Astrocyte (in vitro differentiated cells and primary cell): ENCODE measurements around the gene ANKRD52. TPM values are rescaled to one million over a fixed set of nuclear protein-coding genes. Genes with fewer than 3 reads are reported as not detected.

Experiments
- DNase-seq: peaks from one replicate; pipeline ENCODE4 v3.0.0-alpha.2; 2010; ENCODE audit warnings: low read depth
- FAIRE-seq: peaks from 2 replicates; lab custom pipeline; 2011; peaks lifted over from hg19 to GRCh38; lab: Jason Lieb, UNC
- H2AFZ ChIP-seq: 2 replicates; pipeline ENCODE4 v1.6.0; 2012; ENCODE audit warnings: low read depth, low read length, inconsistent platforms
- H3K27ac ChIP-seq: 2 replicates; pipeline ENCODE4 v1.5.1; 2011; ENCODE audit warnings: low read depth, low read length, inconsistent platforms
- H3K27me3 ChIP-seq: 2 replicates; pipeline ENCODE4 v1.6.0; 2011; ENCODE audit warnings: low read length, inconsistent platforms; ENCODE audit not compliant: insufficient read depth
- H3K36me3 ChIP-seq: 2 replicates; pipeline ENCODE4 v1.5.1; 2011; ENCODE audit warnings: low read length, inconsistent platforms; ENCODE audit not compliant: insufficient read depth
- H3K4me1 ChIP-seq: 2 replicates; pipeline ENCODE4 v1.5.1; 2011; ENCODE audit warnings: low read length, inconsistent platforms; ENCODE audit not compliant: insufficient read depth
- H3K4me2 ChIP-seq: 2 replicates; pipeline ENCODE4 v1.6.0; 2012; ENCODE audit warnings: low read length, inconsistent platforms
- H3K4me3 ChIP-seq: 2 replicates; pipeline ENCODE4 v1.5.1; 2011; ENCODE audit warnings: low read depth, mild to moderate bottlenecking, low read length, inconsistent platforms; ENCODE audit not compliant: insufficient read depth
- H3K79me2 ChIP-seq: 2 replicates; pipeline ENCODE4 v1.6.0; 2012; ENCODE audit warnings: mild to moderate bottlenecking, low read length, inconsistent platforms; ENCODE audit not compliant: insufficient read depth
- H3K9ac ChIP-seq: 2 replicates; pipeline ENCODE4 v1.6.0; 2012; ENCODE audit warnings: mild to moderate bottlenecking, low read length, inconsistent platforms
- H3K9me3 ChIP-seq: 2 replicates; pipeline ENCODE4 v1.5.1; 2012; ENCODE audit warnings: low read depth, mild to moderate bottlenecking, low read length, inconsistent platforms; ENCODE audit not compliant: insufficient read depth
- H4K20me1 ChIP-seq: 2 replicates; pipeline ENCODE4 v1.6.0; 2012; ENCODE audit warnings: low read length, inconsistent platforms; ENCODE audit not compliant: insufficient read depth
- H3K27ac Mint-ChIP-seq: one replicate; pipeline ENCODE4 v1.8.0; 2021; ENCODE audit warnings: mild to moderate bottlenecking, mixed read lengths; ENCODE audit not compliant: unreplicated experiment
- H3K27me3 Mint-ChIP-seq: one replicate; pipeline ENCODE4 v1.8.0; 2021; ENCODE audit warnings: low read depth, mixed read lengths; ENCODE audit not compliant: unreplicated experiment
- H3K36me3 Mint-ChIP-seq: one replicate; pipeline ENCODE4 v1.8.0; 2021; ENCODE audit warnings: low read depth, mixed read lengths; ENCODE audit not compliant: unreplicated experiment
- H3K4me1 Mint-ChIP-seq: one replicate; pipeline ENCODE4 v1.8.0; 2021; ENCODE audit warnings: low read depth, mixed read lengths; ENCODE audit not compliant: unreplicated experiment
- H3K4me3 Mint-ChIP-seq: one replicate; pipeline ENCODE4 v1.8.0; 2021; ENCODE audit warnings: mild to moderate bottlenecking, moderate library complexity, mixed read lengths; ENCODE audit not compliant: unreplicated experiment
- H3K9me3 Mint-ChIP-seq: one replicate; pipeline ENCODE4 v1.8.0; 2021; ENCODE audit warnings: mild to moderate bottlenecking, mixed read lengths; ENCODE audit not compliant: unreplicated experiment
- EZH2 ChIP-seq: IDR thresholded peaks from 2 replicates; pipeline ENCODE4 v1.6.1; 2012; ENCODE audit warnings: mild to moderate bottlenecking, low read length, inconsistent platforms; ENCODE audit not compliant: insufficient read depth
- total RNA-seq: library from RNA; stranded (reverse); gene quantifications from 2 replicates; pipeline ENCODE4 v1.2.1, GENCODE V29; 2021
- TF ChIP-seq, protein P1 (sequence below): IDR thresholded peaks from 2 replicates; pipeline ENCODE4 v1.5.1; 2011; ENCODE audit warnings: low read depth, mild to moderate bottlenecking, inconsistent platforms, low read length, moderate library complexity; ENCODE audit not compliant: insufficient read depth

The ANKRD52 gene
- total RNA-seq, 1 donor from 2014 or later = 105 TPM

DNA sequence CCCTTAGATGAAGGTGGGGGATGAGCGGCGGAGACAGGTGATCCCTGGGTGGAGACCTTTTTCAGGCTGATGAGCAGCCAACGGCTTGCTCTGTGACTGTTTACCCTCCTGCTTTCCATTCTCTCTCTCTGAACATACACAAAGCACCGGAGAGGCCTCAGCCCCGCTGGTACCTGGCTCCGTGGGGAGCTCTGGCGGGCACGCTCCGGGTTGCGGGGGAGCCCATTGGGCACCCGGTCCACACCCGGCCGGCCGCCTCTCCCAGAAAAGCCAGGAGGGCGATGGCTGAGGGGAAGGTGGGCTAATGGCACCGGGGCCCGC, 69.4 kb downstream of the ANKRD52 start:
- peaks cover 3% of the 10 kb centered on the region for H3K36me3 Mint-ChIP-seq
- peaks cover 6% of the 10 kb centered on the region for H3K4me1 Mint-ChIP-seq
- Histone ChIP-seq H3K4me1 (peaks cover 13% of the 10 kb centered on the region), H3K9ac (peak overlapping the region; percentile 85), H4K20me1 (peaks cover 24% of the 10 kb centered on the region), H3K27me3 (no peaks in the 10 kb centered on the region), H3K36me3 (peaks cover 20% of the 10 kb centered on the region), H3K27ac (no peak overlapping the region), H3K9me3 (no peaks in the 10 kb centered on the region), H3K4me3 (peak overlapping the region; percentile 75), H3K79me2 (peaks cover 30% of the 10 kb centered on the region), H2AFZ (peak overlapping the region; percentile 49), H3K4me2 (peak overlapping the region; percentile 85)
- FAIRE-seq (no peak), DNase-seq (no peak)
- TF ChIP-seq, protein P1, sequence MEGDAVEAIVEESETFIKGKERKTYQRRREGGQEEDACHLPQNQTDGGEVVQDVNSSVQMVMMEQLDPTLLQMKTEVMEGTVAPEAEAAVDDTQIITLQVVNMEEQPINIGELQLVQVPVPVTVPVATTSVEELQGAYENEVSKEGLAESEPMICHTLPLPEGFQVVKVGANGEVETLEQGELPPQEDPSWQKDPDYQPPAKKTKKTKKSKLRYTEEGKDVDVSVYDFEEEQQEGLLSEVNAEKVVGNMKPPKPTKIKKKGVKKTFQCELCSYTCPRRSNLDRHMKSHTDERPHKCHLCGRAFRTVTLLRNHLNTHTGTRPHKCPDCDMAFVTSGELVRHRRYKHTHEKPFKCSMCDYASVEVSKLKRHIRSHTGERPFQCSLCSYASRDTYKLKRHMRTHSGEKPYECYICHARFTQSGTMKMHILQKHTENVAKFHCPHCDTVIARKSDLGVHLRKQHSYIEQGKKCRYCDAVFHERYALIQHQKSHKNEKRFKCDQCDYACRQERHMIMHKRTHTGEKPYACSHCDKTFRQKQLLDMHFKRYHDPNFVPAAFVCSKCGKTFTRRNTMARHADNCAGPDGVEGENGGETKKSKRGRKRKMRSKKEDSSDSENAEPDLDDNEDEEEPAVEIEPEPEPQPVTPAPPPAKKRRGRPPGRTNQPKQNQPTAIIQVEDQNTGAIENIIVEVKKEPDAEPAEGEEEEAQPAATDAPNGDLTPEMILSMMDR = no peak
- TF ChIP-seq EZH2 = no peak
- H3K9me3 Mint-ChIP-seq = no peaks in the 10 kb centered on the region
- H3K27me3 Mint-ChIP-seq = no peaks in the 10 kb centered on the region
- peak overlapping the region; percentile 67 for H3K27ac Mint-ChIP-seq
- H3K4me3 Mint-ChIP-seq = peak overlapping the region; percentile 91

DNA sequence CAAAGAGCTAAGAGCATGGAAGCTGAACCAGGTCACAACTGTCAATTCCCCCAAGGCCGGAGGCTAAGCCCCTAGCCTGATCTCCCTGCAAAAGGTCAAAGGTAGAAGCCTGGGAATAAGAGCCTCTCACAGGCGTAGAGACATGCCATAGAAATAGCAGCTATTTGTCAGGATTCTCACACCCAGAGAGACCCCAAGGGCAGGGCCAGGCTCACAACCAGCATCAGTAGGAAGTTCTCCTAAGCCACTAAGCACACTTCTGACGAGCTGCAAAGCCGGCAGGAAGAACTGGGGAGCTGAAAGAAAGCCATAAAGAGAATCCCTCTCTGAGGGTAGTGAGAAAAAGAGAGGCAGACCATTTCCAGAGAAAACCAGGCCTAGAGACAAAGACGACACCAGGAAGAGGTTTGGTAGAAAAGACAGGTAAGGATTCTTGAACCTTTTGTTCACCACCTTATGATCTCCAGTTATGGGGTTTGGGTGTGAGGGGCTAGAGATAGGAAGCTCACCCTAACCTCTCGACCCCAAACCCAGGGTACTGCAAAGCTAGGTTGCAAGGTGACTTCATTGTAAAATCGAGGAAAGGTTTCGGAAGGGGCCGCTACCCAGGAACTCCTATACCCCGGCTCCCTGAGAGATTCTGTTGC, 69.9 kb downstream of the ANKRD52 start:
- Histone ChIP-seq H2AFZ (peak overlapping the region; percentile 49), H3K79me2 (peaks cover 30% of the 10 kb centered on the region)
- peak overlapping the region; percentile 91 for H3K4me3 Mint-ChIP-seq

More for the DNA sequence above, 69.9 kb downstream of the ANKRD52 start:
- Mint-ChIP-seq H3K9me3 (no peaks in the 10 kb centered on the region), H3K36me3 (peaks cover 3% of the 10 kb centered on the region), H3K27me3 (no peaks in the 10 kb centered on the region), H3K27ac (peak overlapping the region; percentile 67), H3K4me1 (peaks cover 6% of the 10 kb centered on the region)
- Histone ChIP-seq H3K4me3 (peak overlapping the region; percentile 75), H3K27me3 (no peaks in the 10 kb centered on the region), H3K27ac (no peak overlapping the region), H3K9me3 (no peaks in the 10 kb centered on the region), H3K9ac (peak overlapping the region; percentile 85), H3K4me1 (peaks cover 13% of the 10 kb centered on the region), H4K20me1 (peaks cover 27% of the 10 kb centered on the region), H3K4me2 (peak overlapping the region; percentile 85), H3K36me3 (peaks cover 25% of the 10 kb centered on the region)
- TF ChIP-seq, protein P1 = no peak
- no peak for TF ChIP-seq EZH2
- no peak for FAIRE-seq
- DNase-seq = no peak

Other genes starting within 250 kb of the ANKRD52 start
- gene IKZF4, start 237.3 kb downstream of the ANKRD52 start, total RNA-seq = 5.6 and 6.9 TPM in 2 replicates
- 39.4 and 45.9 TPM in 2 replicates for gene RPS26, start 216.5 kb downstream of the ANKRD52 start, total RNA-seq
- 2.6 and 3.8 TPM in 2 replicates for gene ERBB3, start 178.2 kb downstream of the ANKRD52 start, total RNA-seq
- gene PA2G4, start 153.8 kb downstream of the ANKRD52 start, total RNA-seq = 124 and 130 TPM in 2 replicates
- gene RPL41, start 141.8 kb downstream of the ANKRD52 start, total RNA-seq = 3,078 and 3,088 TPM in 2 replicates
- gene ZC3H10, start 140.1 kb downstream of the ANKRD52 start, total RNA-seq = 4.1 and 4.2 TPM in 2 replicates
- 138 and 142 TPM in 2 replicates for gene ESYT1, start 130.1 kb downstream of the ANKRD52 start, total RNA-seq
- gene MYL6B, start 105.8 kb downstream of the ANKRD52 start, total RNA-seq = 110 and 118 TPM in 2 replicates
- 2,485 and 2,685 TPM in 2 replicates for gene MYL6, start 100.0 kb downstream of the ANKRD52 start, total RNA-seq
- 57.5 and 57.6 TPM in 2 replicates for gene SMARCC2, start 68.9 kb downstream of the ANKRD52 start, total RNA-seq
- 85.8 and 85.9 TPM in 2 replicates for gene RNF41, start 36.5 kb downstream of the ANKRD52 start, total RNA-seq
- gene NABP2, start 34.0 kb downstream of the ANKRD52 start, total RNA-seq = 29.1 and 29.9 TPM in 2 replicates
- 0.39 TPM in 1 of 2 replicates, not detected in the other for gene SLC39A5, start 28.3 kb downstream of the ANKRD52 start, total RNA-seq
- 6.7 and 9.3 TPM in 2 replicates for gene COQ10A, start 8.6 kb upstream of the ANKRD52 start, total RNA-seq
- 171 and 212 TPM in 2 replicates for gene CS, start 41.9 kb upstream of the ANKRD52 start, total RNA-seq
- 187 and 202 TPM in 2 replicates for gene CNPY2, start 57.6 kb upstream of the ANKRD52 start, total RNA-seq
- 10.1 and 15.4 TPM in 2 replicates for gene PAN2, start 75.6 kb upstream of the ANKRD52 start, total RNA-seq
- 0.32 TPM in 1 of 2 replicates, not detected in the other for gene IL23A, start 80.5 kb upstream of the ANKRD52 start, total RNA-seq
- gene STAT2, start 101.7 kb upstream of the ANKRD52 start, total RNA-seq = 257 and 291 TPM in 2 replicates
- not detected in 2 replicates for gene APOF, start 104.5 kb upstream of the ANKRD52 start, total RNA-seq
- gene TIMELESS, start 191.0 kb upstream of the ANKRD52 start, total RNA-seq = 7.3 and 8.5 TPM in 2 replicates
- gene MIP, start 196.3 kb upstream of the ANKRD52 start, total RNA-seq = not detected in 2 replicates
- gene SPRYD4, start 210.2 kb upstream of the ANKRD52 start, total RNA-seq = 1.6 and 2.0 TPM in 2 replicates
- 0.94 and 1.1 TPM in 2 replicates for gene GLS2, start 229.8 kb upstream of the ANKRD52 start, total RNA-seq